CD4-positive, alpha-beta memory T cell (primary cell): ENCODE results near the gene TRIM72. TPM values are rescaled to one million over a fixed set of nuclear protein-coding genes. Genes with fewer than 3 reads are reported as not detected.

Source experiments
- CTCF ChIA-PET: fragments of 350-600 bp; sonication (Branson Sonifier 250); formaldehyde crosslinking; loops from one replicate; lab custom pipeline; 2021; ENCODE audit warnings: inconsistent platforms; ENCODE audit not compliant: partially characterized antibody; lab: Charles Lee
- POLR2A ChIA-PET: fragments of 350-600 bp; sonication (Branson Sonifier 250); formaldehyde crosslinking; loops from one replicate; lab custom pipeline; 2021; ENCODE audit not compliant: partially characterized antibody; lab: Charles Lee
- DNase-seq, 5 donors: peaks; one replicate each; pipeline versions ENCODE4 v3.0.0 to v3.0.0-alpha.2; 2020 to 2022; ENCODE audit warnings: mixed read lengths in 1 of 5
- H3K27ac ChIP-seq: one replicate; pipeline ENCODE4 v1.7.0; 2013; ENCODE audit warnings: low read depth, low read length
- H3K27me3 ChIP-seq: 2 replicates; pipeline ENCODE4 v1.7.0; 2013; ENCODE audit warnings: mild to moderate bottlenecking, low read length, moderate library complexity; ENCODE audit not compliant: insufficient read depth
- H3K36me3 ChIP-seq: 2 replicates; pipeline ENCODE4 v1.7.0; 2013; ENCODE audit warnings: mild to moderate bottlenecking, low read length, moderate library complexity; ENCODE audit not compliant: insufficient read depth
- H3K4me1 ChIP-seq: 2 replicates; pipeline ENCODE4 v1.7.0; 2013; ENCODE audit warnings: mild to moderate bottlenecking, low read length, moderate library complexity; ENCODE audit not compliant: insufficient read depth
- H3K4me3 ChIP-seq, 2 donors: one replicate each; pipeline ENCODE4 v1.7.0; 2013; ENCODE audit warnings: low read length in 2 of 2, mild to moderate bottlenecking in 1 of 2
- H3K9me3 ChIP-seq, 2 donors: one replicate each; pipeline ENCODE4 v1.7.0; 2013; ENCODE audit warnings: low read length in 2 of 2, control low read depth in 1 of 2; ENCODE audit not compliant: control insufficient read depth in 1 of 2
- H3K27ac Mint-ChIP-seq, 7 donors: one replicate each; pipeline ENCODE4 v1.8.0; 2020 to 2021; ENCODE audit warnings: mixed read lengths in 7 of 7, mild to moderate bottlenecking in 6 of 7, inconsistent platforms in 3 of 7, moderate library complexity in 3 of 7
- H3K27me3 Mint-ChIP-seq, 2 donors: one replicate each; pipeline ENCODE4 v1.8.0; 2020 to 2021; ENCODE audit warnings: mixed read lengths in 2 of 2
- H3K36me3 Mint-ChIP-seq, 2 donors: one replicate each; pipeline ENCODE4 v1.8.0; 2020 to 2021; ENCODE audit warnings: mixed read lengths in 2 of 2, inconsistent platforms in 1 of 2, mild to moderate bottlenecking in 1 of 2
- H3K4me1 Mint-ChIP-seq, 4 donors: one replicate each; pipeline ENCODE4 v1.8.0; 2020 to 2021; ENCODE audit warnings: mixed read lengths in 4 of 4, mild to moderate bottlenecking in 1 of 4
- H3K4me3 Mint-ChIP-seq, 8 donors: one replicate each; pipeline ENCODE4 v1.8.0; 2020 to 2021; ENCODE audit warnings: mixed read lengths in 8 of 8, mild to moderate bottlenecking in 7 of 8, moderate library complexity in 6 of 8, inconsistent platforms in 3 of 8
- H3K9me3 Mint-ChIP-seq, 8 donors: one replicate each; pipeline ENCODE4 v1.8.0; 2020 to 2021; ENCODE audit warnings: mixed read lengths in 8 of 8, mild to moderate bottlenecking in 5 of 8, inconsistent platforms in 3 of 8, moderate library complexity in 1 of 8
- intact Hi-C: fragments of 100-400 bp; cut with micrococcal nuclease; formaldehyde crosslinking; loops from one replicate; pipeline ENCODE4 v1.15.1; 2023
- polyA plus RNA-seq, 2 donors: library from polyadenylated mRNA; unstranded; fragments of 300-500 nt; fragmentation: Illumina TruSeq; gene quantifications; one replicate each; pipeline ENCODE4 v1.2.3, GENCODE V29; 2021
- total RNA-seq, 2 experiments: library from RNA; stranded (reverse); gene quantifications; one replicate each; pipeline ENCODE4 v1.2.3, GENCODE V29; 2021

TRIM72 gene
- total and polyA plus RNA-seq, 4 experiments from 2014 or later, result not detected

- Mint-ChIP-seq H3K36me3 (peaks cover 86 to 95% of the 10 kb centered on the region in 2 donors), H3K4me1 (peaks cover 54 to 98% (median 75%) of the 10 kb centered on the region in 4 donors), H3K4me3 (peak overlapping the region in 3 of 8 donors; percentile 19 to 63 (median 36)), H3K27me3 (no peaks in the 10 kb centered on the region), H3K9me3 (peaks cover 0 to 17% (median 0%) of the 10 kb centered on the region in 8 donors), H3K27ac (peak overlapping the region in 5 of 7 donors; percentile 31 to 99 (median 68))
- no peak for DNase-seq
- Histone ChIP-seq H3K9me3 (no peaks in the 10 kb centered on the region), H3K4me1 (peaks cover 66% of the 10 kb centered on the region), H3K27ac (no peak overlapping the region), H3K4me3 (no peak overlapping the region), H3K27me3 (no peaks in the 10 kb centered on the region), H3K36me3 (peaks cover 83% of the 10 kb centered on the region)
- intact Hi-C loops, result no loop called here
- ChIA-PET POLR2A (interaction anchor here (1.0 to 3.3 kb wide), 5 partner anchors 8 to 68 kb away, joined by 4 to 19 read pairs (median 5); partner anchors contain the start of genes KAT8 and PYCARD), CTCF (no interaction called here)
These were observed 28.6 kb upstream of the TRIM72 start for GRCh38 chr16:31185339-31185738.

- H3K27me3 ChIP-seq, result no peaks in the 10 kb centered on the region
- Mint-ChIP-seq H3K9me3 (peaks cover 0 to 15% (median 0%) of the 10 kb centered on the region in 8 donors), H3K36me3 (peaks cover 93 to 97% of the 10 kb centered on the region in 2 donors), H3K27ac (peak overlapping the region in 5 of 7 donors; percentile 6 to 99 (median 54)), H3K27me3 (no peaks in the 10 kb centered on the region), H3K4me1 (peaks cover 60 to 97% (median 78%) of the 10 kb centered on the region in 4 donors), H3K4me3 (peak overlapping the region in 7 of 8 donors; percentile 1 to 68 (median 27))
- ChIA-PET POLR2A (interaction anchor here (1.0 to 3.3 kb wide), 6 partner anchors 9 to 69 kb away, joined by 3 to 19 read pairs (median 4); partner anchors contain the start of genes KAT8 and PYCARD), CTCF (no interaction called here)
- H3K9me3 ChIP-seq, result no peaks in the 10 kb centered on the region
- no peak overlapping the region for H3K27ac ChIP-seq
- intact Hi-C loops, result no loop called here
- DNase-seq, result no peak
- peaks cover 91% of the 10 kb centered on the region for H3K36me3 ChIP-seq
- H3K4me1 ChIP-seq, result peaks cover 66% of the 10 kb centered on the region
- H3K4me3 ChIP-seq, result no peak overlapping the region
These were observed 27.7 kb upstream of the TRIM72 start for GRCh38 chr16:31186176-31186575.

DNA sequence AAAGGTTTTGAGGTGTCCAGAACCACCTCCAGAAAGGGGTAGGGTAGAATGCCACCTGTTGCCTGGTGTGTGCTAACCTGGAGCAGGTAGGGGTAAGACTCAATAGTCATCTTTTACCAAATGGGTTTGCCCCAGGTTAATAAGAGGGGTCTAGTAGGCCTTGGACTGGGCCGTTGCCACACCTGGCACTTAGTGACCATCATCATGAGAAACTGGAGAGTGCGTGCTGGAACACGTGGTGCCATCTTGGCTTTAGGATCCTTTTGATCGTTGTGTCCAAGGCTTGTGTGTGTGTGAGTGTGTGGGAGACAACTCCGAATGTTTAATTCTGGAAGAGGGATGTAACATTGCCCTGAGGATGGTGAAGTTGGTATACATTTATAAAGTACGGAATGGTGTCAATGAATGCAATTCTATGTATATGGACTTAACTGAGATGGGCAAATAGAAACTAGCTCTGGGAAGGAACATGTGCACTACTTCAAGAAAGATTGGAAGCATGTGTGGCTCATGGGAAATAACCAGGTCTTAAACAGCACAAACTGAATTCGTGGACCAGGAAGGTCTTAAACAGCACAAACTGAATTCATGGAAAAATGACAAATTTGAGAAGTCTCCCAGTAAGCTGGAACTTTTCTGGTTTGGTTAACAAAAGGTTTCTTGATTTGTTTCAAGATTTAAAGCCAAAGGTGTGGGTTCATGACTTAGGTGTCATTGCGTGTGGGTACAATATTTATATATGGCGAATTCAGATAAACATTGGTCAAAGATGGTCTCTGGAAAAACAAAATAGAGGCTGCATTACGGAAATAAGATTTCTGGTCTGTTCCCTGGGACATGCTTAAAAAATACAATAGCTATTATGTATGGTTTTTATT, 26.8 kb upstream of the TRIM72 start:
- Histone ChIP-seq H3K4me3 (no peak overlapping the region), H3K27ac (no peak overlapping the region), H3K27me3 (no peaks in the 10 kb centered on the region), H3K36me3 (peaks cover 97% of the 10 kb centered on the region), H3K9me3 (no peaks in the 10 kb centered on the region), H3K4me1 (peaks cover 57% of the 10 kb centered on the region)
- DNase-seq, result no peak
- Mint-ChIP-seq H3K4me3 (peak overlapping the region in 2 of 8 donors; percentile 10 to 41), H3K27ac (peak overlapping the region in 6 of 7 donors; percentile 26 to 99 (median 57)), H3K27me3 (no peaks in the 10 kb centered on the region), H3K9me3 (peaks cover 0 to 11% (median 0%) of the 10 kb centered on the region in 8 donors), H3K36me3 (peaks cover 96 to 97% of the 10 kb centered on the region in 2 donors), H3K4me1 (peaks cover 57 to 96% (median 78%) of the 10 kb centered on the region in 4 donors)
- POLR2A ChIA-PET, result interaction anchor here (1.0 to 3.3 kb wide), 5 partner anchors 8 to 43 kb away, joined by 3 to 19 read pairs (median 4); partner anchors contain the start of gene PYCARD
- CTCF ChIA-PET, result no interaction called here
- intact Hi-C loops, result no loop called here

DNA sequence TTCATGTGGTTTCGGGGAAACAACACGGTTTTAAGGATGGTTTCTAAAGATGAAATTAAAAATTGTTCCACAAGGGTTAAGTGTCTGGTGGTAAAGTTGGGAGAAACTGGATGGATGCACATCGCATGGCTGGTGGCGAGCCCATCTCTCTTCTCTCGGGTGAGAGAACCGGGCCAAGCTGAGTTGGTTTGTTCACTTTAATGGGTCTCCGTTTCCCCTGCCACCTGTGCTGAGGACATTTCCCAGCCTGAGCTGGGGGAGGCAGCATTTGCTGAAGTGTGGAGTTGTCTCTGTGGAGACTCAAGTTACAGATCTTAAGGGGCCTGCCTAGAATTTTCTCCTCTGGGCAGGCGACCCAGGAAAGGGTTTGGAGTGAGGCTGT, 26.1 kb upstream of the TRIM72 start:
- H3K36me3 ChIP-seq, result peaks cover 97% of the 10 kb centered on the region
- intact Hi-C loops, result no loop called here
- peaks cover 51 to 91% (median 72%) of the 10 kb centered on the region in 4 donors for H3K4me1 Mint-ChIP-seq
- no peak overlapping the region for H3K4me3 ChIP-seq
- no peaks in the 10 kb centered on the region for H3K27me3 ChIP-seq
- ChIA-PET CTCF (no interaction called here), POLR2A (interaction anchor here (1.0 to 3.3 kb wide), 3 partner anchors 9 to 13 kb away, joined by 3 to 19 read pairs (median 12); partner anchors contain the start of gene PYCARD)
- H3K27me3 Mint-ChIP-seq, result no peaks in the 10 kb centered on the region
- H3K27ac Mint-ChIP-seq, result peak overlapping the region in 3 of 7 donors; percentile 3 to 99 (median 53)
- DNase-seq, result no peak
- H3K36me3 Mint-ChIP-seq, result peaks cover 91 to 97% of the 10 kb centered on the region in 2 donors
- H3K9me3 ChIP-seq, result no peaks in the 10 kb centered on the region
- no peak overlapping the region for H3K27ac ChIP-seq
- peaks cover 0 to 11% (median 0%) of the 10 kb centered on the region in 8 donors for H3K9me3 Mint-ChIP-seq
- H3K4me1 ChIP-seq, result peaks cover 50% of the 10 kb centered on the region
- no peak overlapping the region for H3K4me3 Mint-ChIP-seq

- H3K9me3 Mint-ChIP-seq, result peaks cover 0 to 13% (median 0%) of the 10 kb centered on the region in 8 donors
- Histone ChIP-seq H3K27ac (peak overlapping the region; percentile 0), H3K4me1 (peaks cover 41% of the 10 kb centered on the region)
These were observed 25.2 kb upstream of the TRIM72 start for GRCh38 chr16:31188450-31189411.

GRCh38 chr16:31189412-31189778, 24.5 kb upstream of the TRIM72 start:
- peak overlapping the region in 6 of 7 donors; percentile 19 to 99 (median 67) for H3K27ac Mint-ChIP-seq
- peaks cover 88 to 98% of the 10 kb centered on the region in 2 donors for H3K36me3 Mint-ChIP-seq
- Histone ChIP-seq H3K9me3 (no peaks in the 10 kb centered on the region), H3K4me3 (no peak overlapping the region), H3K27me3 (no peaks in the 10 kb centered on the region), H3K27ac (no peak overlapping the region), H3K36me3 (peaks cover 97% of the 10 kb centered on the region), H3K4me1 (peaks cover 35% of the 10 kb centered on the region)
- ChIA-PET CTCF (interaction anchor here (0.7 to 0.9 kb wide), 3 partner anchors 11 to 269 kb away, joined by 3 read pairs; no protein-coding TSS in a partner anchor), POLR2A (interaction anchor here (0.7 to 2.4 kb wide), 6 partner anchors 7 to 12 kb away, joined by 4 to 28 read pairs (median 6); partner anchors contain the start of gene FUS)
- H3K27me3 Mint-ChIP-seq, result no peaks in the 10 kb centered on the region
- H3K4me1 Mint-ChIP-seq, result peaks cover 47 to 87% (median 67%) of the 10 kb centered on the region in 4 donors
- peaks cover 0 to 10% (median 0%) of the 10 kb centered on the region in 8 donors for H3K9me3 Mint-ChIP-seq
- DNase-seq, result no peak
- intact Hi-C loops, result no loop called here
- no peak overlapping the region for H3K4me3 Mint-ChIP-seq

More at GRCh38 chr16:31188450-31189411, 25.2 kb upstream of the TRIM72 start:
- H3K27me3 ChIP-seq, result no peaks in the 10 kb centered on the region
- no peaks in the 10 kb centered on the region for H3K9me3 ChIP-seq
- intact Hi-C loops, result no loop called here
- DNase-seq, result peak in 1 of 5 donors; percentile 9
- peaks cover 48 to 89% (median 71%) of the 10 kb centered on the region in 4 donors for H3K4me1 Mint-ChIP-seq
- peak overlapping the region; percentile 19 to 99 (median 68) for H3K27ac Mint-ChIP-seq
- H3K4me3 Mint-ChIP-seq, result no peak overlapping the region
- ChIA-PET CTCF (interaction anchor here (0.7 to 0.9 kb wide), 3 partner anchors 11 to 269 kb away, joined by 3 read pairs; no protein-coding TSS in a partner anchor), POLR2A (interaction anchor here (2.1 to 3.3 kb wide), 4 partner anchors 9 to 13 kb away, joined by 8 to 28 read pairs (median 14); partner anchors contain the start of genes FUS and PYCARD)
- H3K36me3 ChIP-seq, result peaks cover 96% of the 10 kb centered on the region
- H3K27me3 Mint-ChIP-seq, result no peaks in the 10 kb centered on the region
- no peak overlapping the region for H3K4me3 ChIP-seq
- H3K36me3 Mint-ChIP-seq, result peaks cover 88 to 96% of the 10 kb centered on the region in 2 donors
